Loucy (cell line): ENCODE results near the gene YIPF4.
A peak's percentile ranks its signal among the peaks of the same experiment; 100 is the strongest.

Experiments used
- H2AFZ ChIP-seq: fragments of 200-600 bp; sonication (generic); 2 replicates; pipeline ENCODE4 v1.6.0; 2016; ENCODE audit warnings: antibody characterized with exemption, mild to moderate bottlenecking, low read length, moderate library complexity
- H3F3A ChIP-seq: fragments of 200-600 bp; 2 replicates; pipeline ENCODE4 v1.6.0; 2016; ENCODE audit warnings: antibody characterized with exemption, low read depth, mild to moderate bottlenecking
- H3K27me3 ChIP-seq: fragments of 200-600 bp; sonication (generic); 2 replicates; pipeline ENCODE4 v1.6.1; 2014; ENCODE audit warnings: low read length, mild to moderate bottlenecking; ENCODE audit not compliant: insufficient read depth, poor library complexity, severe bottlenecking
- H3K36me3 ChIP-seq: fragments of 200-600 bp; sonication (generic); 2 replicates; pipeline ENCODE4 v1.6.1; 2016; ENCODE audit warnings: low read length; ENCODE audit not compliant: insufficient read depth
- H3K4me1 ChIP-seq: fragments of 200-600 bp; sonication (generic); 2 replicates; pipeline ENCODE4 v1.5.1; 2014; ENCODE audit warnings: low read length, mild to moderate bottlenecking; ENCODE audit not compliant: insufficient read depth, poor library complexity, severe bottlenecking
- H3K4me2 ChIP-seq: fragments of 200-600 bp; sonication (generic); 2 replicates; pipeline ENCODE4 v1.6.0; 2014; ENCODE audit warnings: antibody characterized with exemption, low read length, low read depth, mild to moderate bottlenecking; ENCODE audit not compliant: poor library complexity, severe bottlenecking
- H3K4me3 ChIP-seq: fragments of 200-600 bp; sonication (generic); 2 replicates; pipeline ENCODE4 v1.5.1; 2014; ENCODE audit warnings: low read length, mild to moderate bottlenecking, mixed read lengths; ENCODE audit not compliant: poor library complexity, severe bottlenecking
- H3K79me2 ChIP-seq: fragments of 200-600 bp; sonication (generic); 2 replicates; pipeline ENCODE4 v1.6.1; 2014; ENCODE audit warnings: low read length; ENCODE audit not compliant: insufficient read depth
- H3K9ac ChIP-seq: fragments of 200-600 bp; sonication (generic); 2 replicates; pipeline ENCODE4 v1.6.0; 2014; ENCODE audit warnings: mild to moderate bottlenecking, low read depth, low read length, moderate library complexity; ENCODE audit not compliant: poor library complexity, severe bottlenecking
- H3K9me2 ChIP-seq: fragments of 200-600 bp; sonication (generic); replicated peaks from 2 replicates; pipeline ENCODE4 v1.6.1; 2016; ENCODE audit warnings: low read depth, low read length, mixed read lengths
- H3K9me3 ChIP-seq: fragments of 200-600 bp; sonication (generic); 2 replicates; pipeline ENCODE4 v1.6.1; 2014; ENCODE audit warnings: mild to moderate bottlenecking, antibody characterized with exemption, low read length, low read depth; ENCODE audit not compliant: insufficient read depth
- H4K20me1 ChIP-seq: fragments of 200-600 bp; sonication (generic); 2 replicates; pipeline ENCODE4 v1.6.0; 2014; ENCODE audit warnings: antibody characterized with exemption, low read length, mild to moderate bottlenecking; ENCODE audit not compliant: insufficient read depth, poor library complexity, severe bottlenecking
- CTCF ChIP-seq: fragments of 200-600 bp; sonication (generic); conservative IDR thresholded peaks from 2 replicates; pipeline ENCODE4 v1.5.1; 2014; ENCODE audit warnings: mild to moderate bottlenecking, antibody characterized with exemption, low read length
- EZH2phosphoT487 ChIP-seq: fragments of 200-600 bp; IDR thresholded peaks from 2 replicates; pipeline ENCODE4 v1.6.1; 2018; ENCODE audit warnings: antibody characterized with exemption, mild to moderate bottlenecking, moderate library complexity, borderline replicate concordance

Gene YIPF4

GRCh38 chr2:32356681-32357317, 79.1 kb downstream of the YIPF4 start, which contains the start of gene BIRC6:
BIRC6 (plus strand) TSS chr2:32357023; CDS start chr2:32357162, 139 bp downstream.
- H3K9ac ChIP-seq, result peak within 1 kb of the TSS; percentile 95
- no peaks in the 10 kb centered on the region for H3F3A ChIP-seq
- no peaks in the 10 kb centered on the region for H3K9me2 ChIP-seq
- H3K79me2 ChIP-seq, result peaks cover 46% of the 10 kb centered on the region
- TF ChIP-seq CTCF (no peak), EZH2phosphoT487 (no peak)
- peak within 1 kb of the TSS; percentile 91 for H2AFZ ChIP-seq
- peaks cover 41% of the 10 kb centered on the region for H3K4me1 ChIP-seq
- no peaks in the 10 kb centered on the region for H3K27me3 ChIP-seq
- H4K20me1 ChIP-seq, result peaks cover 43% of the 10 kb centered on the region
- peak within 1 kb of the TSS; percentile 76 for H3K4me2 ChIP-seq
- no peaks in the 10 kb centered on the region for H3K36me3 ChIP-seq
- H3K4me3 ChIP-seq, result peak within 1 kb of the TSS; percentile 89
- no peaks in the 10 kb centered on the region for H3K9me3 ChIP-seq

GRCh38 chr2:32357318-32358110, 79.8 kb downstream of the YIPF4 start:
- Histone ChIP-seq H3K79me2 (peaks cover 53% of the 10 kb centered on the region), H2AFZ (peak overlapping the region; percentile 65; the same call in 1 of the 2 replicates), H3K4me1 (peaks cover 43% of the 10 kb centered on the region), H3F3A (no peaks in the 10 kb centered on the region), H3K9me2 (no peaks in the 10 kb centered on the region), H3K4me3 (peak overlapping the region; percentile 89), H3K4me2 (peak overlapping the region; percentile 95), H3K36me3 (no peaks in the 10 kb centered on the region), H3K9me3 (no peaks in the 10 kb centered on the region), H3K9ac (peak overlapping the region; percentile 95), H4K20me1 (peaks cover 50% of the 10 kb centered on the region), H3K27me3 (no peaks in the 10 kb centered on the region)
- TF ChIP-seq EZH2phosphoT487 (no peak), CTCF (no peak)

- H2AFZ ChIP-seq, result no peak overlapping the region
- peak overlapping the region; percentile 95 for H3K9ac ChIP-seq
- no peaks in the 10 kb centered on the region for H3K27me3 ChIP-seq
- no peaks in the 10 kb centered on the region for H3K9me3 ChIP-seq
- no peaks in the 10 kb centered on the region for H3K9me2 ChIP-seq
- peaks cover 56% of the 10 kb centered on the region for H4K20me1 ChIP-seq
- TF ChIP-seq EZH2phosphoT487 (no peak), CTCF (no peak)
- peak overlapping the region; percentile 89 for H3K4me3 ChIP-seq
- peaks cover 59% of the 10 kb centered on the region for H3K79me2 ChIP-seq
- peak overlapping the region; percentile 95 for H3K4me2 ChIP-seq
- no peaks in the 10 kb centered on the region for H3F3A ChIP-seq
- no peaks in the 10 kb centered on the region for H3K36me3 ChIP-seq
- peaks cover 48% of the 10 kb centered on the region for H3K4me1 ChIP-seq
Measured at GRCh38 chr2:32358111-32358482, 80.4 kb downstream of the YIPF4 start.
